Gastrocnemius medialis (tissue), 4 donors: ENCODE data around the gene OCSTAMP.

ENCODE experiments used
- POLR2A ChIP-seq, 2 donors: fragments of 450-650 bp; IDR thresholded peaks; one replicate each; pipeline ENCODE4 v1.6.1; 2017; ENCODE audit warnings: antibody characterized with exemption in 2 of 2, mild to moderate bottlenecking in 2 of 2, moderate library complexity in 2 of 2
- TF ChIP-seq, protein P1 (sequence below), 5 experiments: fragments of 450-650 bp in 3 of 5; fragments of 200-600 bp in 2 of 5; sonication (generic) in 2 of 5; IDR thresholded peaks in 4 of 5; conservative IDR thresholded peaks in 1 of 5; 1 replicate in 4 of 5; 2 replicates in 1 of 5; pipeline ENCODE4 v1.5.1; 2016 to 2019; ENCODE audit warnings: antibody characterized with exemption in 5 of 5, mild to moderate bottlenecking in 3 of 5, moderate library complexity in 3 of 5

DNA sequence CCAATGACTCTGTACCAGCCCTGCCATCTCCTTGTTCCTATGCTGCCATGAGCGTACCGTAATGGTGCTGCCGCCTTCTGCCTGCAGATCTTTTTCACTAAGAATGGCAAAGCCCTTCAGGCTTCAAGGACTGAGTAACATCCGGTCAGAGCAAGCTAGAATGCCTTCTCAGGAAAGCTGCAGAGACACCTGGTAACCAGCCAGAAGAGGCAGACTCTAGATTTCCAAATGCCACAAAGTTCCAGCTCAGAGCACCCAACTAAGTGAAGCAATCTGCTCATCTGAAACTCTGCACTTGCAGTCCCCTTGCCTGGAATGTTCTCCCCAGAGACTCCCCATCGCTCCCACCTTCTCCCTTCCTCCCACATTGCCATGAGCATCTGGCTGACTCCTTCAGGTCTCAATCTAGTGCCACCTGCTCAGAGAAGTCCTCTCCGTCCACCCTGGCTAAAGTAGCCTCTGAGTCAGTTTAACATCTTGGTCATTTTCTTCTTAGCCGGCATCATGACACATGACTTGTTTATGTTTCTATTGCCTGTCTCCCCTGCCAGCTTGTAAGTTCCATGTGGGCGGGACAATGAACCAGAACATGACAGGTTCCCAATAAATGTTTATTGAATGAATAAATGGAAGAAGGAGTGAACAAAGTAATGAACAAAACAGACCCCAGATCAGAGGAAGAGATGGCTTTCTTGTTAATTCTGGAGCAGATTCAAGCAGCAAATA lies 6.9 kb upstream of the OCSTAMP start:
- TF ChIP-seq, protein P1, sequence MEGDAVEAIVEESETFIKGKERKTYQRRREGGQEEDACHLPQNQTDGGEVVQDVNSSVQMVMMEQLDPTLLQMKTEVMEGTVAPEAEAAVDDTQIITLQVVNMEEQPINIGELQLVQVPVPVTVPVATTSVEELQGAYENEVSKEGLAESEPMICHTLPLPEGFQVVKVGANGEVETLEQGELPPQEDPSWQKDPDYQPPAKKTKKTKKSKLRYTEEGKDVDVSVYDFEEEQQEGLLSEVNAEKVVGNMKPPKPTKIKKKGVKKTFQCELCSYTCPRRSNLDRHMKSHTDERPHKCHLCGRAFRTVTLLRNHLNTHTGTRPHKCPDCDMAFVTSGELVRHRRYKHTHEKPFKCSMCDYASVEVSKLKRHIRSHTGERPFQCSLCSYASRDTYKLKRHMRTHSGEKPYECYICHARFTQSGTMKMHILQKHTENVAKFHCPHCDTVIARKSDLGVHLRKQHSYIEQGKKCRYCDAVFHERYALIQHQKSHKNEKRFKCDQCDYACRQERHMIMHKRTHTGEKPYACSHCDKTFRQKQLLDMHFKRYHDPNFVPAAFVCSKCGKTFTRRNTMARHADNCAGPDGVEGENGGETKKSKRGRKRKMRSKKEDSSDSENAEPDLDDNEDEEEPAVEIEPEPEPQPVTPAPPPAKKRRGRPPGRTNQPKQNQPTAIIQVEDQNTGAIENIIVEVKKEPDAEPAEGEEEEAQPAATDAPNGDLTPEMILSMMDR (IDR thresholded peaks at IDR 0.05 in 4 of 5, conservative IDR thresholded peaks at IDR 0.05 in 1 of 5) = no peak
- no peak for TF ChIP-seq POLR2A (IDR thresholded peaks at IDR 0.05)
